Fibroblast of skin of right quadriceps (primary cell): Measurements from ENCODE around the gene ITIH4.

Source experiments
- DNase-seq: peaks from one replicate; pipeline ENCODE4 v3.0.0-alpha.2; 2013

Gene ITIH4

DNA sequence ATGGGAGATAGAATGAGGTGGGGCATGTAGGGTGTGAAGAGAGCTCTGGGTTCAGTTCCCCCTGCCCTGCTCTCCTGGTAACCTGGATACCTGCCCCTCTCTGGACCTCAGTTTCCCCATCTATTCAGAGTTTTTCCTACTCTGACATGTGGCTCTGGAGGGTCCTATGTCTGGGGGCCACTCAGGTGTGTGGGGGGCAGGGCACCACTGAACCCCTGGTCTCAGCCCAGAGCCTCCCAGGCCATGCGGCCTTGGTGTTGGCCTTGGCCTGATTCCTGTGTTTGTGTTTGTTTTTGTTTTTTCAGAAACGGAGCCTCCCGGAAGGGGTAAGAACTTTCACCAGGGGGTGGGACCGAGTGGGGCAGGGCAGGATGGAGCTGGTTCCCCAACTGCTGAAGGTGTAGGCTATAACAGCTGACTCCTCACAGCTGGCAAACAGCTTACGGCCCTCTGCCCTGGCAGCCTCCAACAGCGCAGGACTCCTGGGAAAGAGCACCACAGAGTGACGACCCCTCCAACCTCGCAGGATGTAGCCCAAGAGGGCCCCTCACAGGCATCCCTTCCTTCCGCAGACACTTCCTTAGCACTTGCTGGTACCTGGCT is 35.1 kb downstream of the ITIH4 start:
- no peak for DNase-seq

DNA sequence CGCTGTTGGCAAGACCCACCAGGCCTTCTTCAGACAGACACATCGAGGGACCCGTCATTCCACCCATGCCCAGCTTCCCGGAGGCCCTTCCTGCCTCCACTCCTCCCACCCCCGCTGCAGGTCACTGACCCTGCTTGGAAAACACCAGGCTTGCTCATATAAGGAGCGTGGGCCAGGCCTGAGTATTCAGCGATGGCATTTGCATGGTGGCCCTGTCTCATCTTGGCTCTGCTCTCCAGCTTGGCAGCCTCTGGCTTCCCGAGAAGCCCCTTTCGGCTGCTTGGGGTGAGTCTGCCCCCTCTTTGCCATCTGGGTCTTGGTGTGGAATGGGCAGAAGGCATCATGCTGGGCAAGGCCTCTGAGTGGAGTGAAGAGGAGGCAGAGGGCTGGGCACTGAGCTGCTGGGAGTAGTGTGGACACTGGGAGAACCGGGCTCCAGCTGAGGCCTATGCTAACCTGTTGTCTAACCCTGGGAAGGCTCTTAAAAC is 35.8 kb downstream of the ITIH4 start, which contains the start of gene ITIH3:
TSS of gene ITIH3 (plus strand) at position 185 of the 488 bp plus-strand sequence. CDS start at position 193, 8 bp downstream.
- DNase-seq, result no peak

DNA sequence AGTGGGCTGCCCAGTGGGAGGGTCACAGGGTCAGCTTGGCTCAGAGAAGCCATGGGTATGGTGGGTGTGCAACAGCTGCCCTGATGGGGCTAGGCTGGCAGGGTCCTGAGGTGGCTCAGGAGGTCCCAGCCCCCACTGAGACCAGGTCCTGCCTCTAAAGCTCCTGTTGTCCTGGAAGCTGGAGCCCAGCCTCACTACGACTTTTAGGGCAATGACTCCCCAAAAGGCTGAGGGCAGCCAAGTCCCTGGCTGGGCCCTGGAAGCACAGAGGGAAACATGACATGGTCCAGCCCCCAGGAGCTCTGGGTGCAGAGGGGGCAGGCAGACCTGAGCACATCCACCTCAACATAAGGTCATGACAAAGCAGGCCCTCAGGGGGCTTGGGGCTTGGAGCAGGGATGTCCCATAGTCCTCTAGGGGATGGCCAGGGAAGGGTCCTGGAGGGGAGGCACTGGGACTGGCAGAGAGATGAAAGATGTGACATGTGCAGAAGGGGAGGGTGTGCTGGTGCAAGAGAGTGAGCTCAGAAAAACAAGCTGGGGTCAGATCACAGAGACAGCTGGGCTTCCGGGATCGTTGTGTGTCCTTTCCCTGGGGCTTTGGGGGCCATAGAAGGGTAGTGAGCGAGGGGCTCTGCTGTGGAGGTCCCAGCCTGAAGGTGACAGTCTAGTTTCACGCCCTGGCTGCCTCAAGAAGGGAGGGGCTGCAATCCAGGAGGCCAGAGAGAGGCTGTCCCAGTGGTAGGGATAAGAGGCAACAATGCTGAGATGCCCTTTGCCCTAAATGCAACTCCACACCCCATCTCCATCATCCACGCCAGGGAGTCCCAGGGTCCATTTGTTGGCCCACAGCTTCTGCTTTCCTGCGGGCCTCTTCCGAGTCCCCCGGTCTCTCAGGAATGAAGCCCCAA is 36.5 kb downstream of the ITIH4 start:
- DNase-seq, result no peak

DNA sequence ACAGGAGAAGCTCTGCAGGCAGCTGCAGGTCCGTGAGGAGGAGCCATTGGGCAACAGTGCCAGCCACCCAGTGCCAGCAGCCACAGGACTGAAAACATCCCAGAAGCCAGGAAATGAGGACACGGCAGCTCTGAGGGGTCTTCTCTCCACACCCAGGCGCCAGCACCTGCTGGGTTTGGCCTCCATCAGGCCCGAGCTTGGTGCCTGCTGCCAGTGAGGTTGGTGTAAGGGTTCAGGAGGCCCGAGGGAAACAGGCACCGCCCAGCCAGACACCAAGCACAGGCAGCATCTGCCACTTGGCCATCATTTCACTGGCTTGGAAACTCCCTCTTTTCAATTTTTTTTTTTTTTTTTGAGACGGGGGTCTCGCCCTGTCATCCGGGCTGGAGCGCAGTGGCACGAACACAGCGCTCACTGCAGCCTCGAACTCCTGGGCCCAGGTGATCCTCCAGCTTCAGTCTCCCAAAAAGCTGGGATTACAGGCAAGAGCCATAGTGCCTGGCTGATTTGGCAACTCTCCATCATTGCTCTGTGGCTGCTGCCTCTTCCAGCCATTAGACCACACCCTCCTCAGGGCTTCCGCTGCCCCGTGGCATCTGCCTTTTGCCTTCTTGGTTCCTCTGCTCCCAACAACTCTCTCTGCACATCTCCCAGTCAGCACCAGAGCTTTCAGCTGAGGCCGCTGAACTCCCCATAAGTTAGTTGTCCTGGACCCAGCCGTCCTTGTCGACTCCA is 37.3 kb downstream of the ITIH4 start:
- no peak for DNase-seq

DNA sequence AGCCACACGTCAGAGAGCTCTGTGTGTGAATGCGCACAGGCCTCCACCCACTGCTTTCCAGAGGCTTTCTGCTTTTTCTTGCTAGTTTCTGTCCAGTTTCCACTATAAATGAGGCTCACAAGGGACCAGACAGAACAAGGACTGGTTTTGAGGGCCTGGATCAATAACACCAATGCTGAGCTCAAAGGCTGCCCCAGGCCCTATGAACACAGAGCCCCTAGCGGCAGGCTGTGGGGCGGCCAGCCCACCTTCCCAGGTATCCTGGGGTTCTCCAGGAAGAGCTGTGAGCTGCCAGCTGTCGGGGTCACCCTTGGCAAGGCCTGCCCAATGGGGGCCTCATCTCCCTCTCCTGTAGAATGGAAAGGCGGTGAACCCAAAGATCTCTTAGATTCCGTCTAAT is 38.1 kb downstream of the ITIH4 start:
- no peak for DNase-seq

DNA sequence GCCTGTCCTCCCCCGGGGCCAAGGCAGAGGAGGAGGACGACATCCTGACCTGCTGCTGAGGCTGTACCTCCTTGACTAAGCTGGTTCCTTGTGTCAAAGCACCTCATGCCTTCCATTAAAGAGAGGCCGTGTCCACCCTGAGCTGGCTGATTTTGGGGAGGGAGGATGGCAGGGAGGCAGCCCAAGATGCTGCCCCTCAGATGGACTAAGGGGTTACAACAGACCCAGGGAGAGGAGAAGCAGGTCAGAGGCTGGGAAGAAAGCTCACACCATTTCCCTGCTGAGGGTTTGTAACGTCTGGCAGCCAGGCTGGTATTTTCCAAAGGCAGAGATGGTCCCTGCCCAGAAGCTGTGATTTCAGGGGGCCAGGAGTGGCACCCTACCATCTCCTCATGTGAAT is 38.5 kb downstream of the ITIH4 start:
- DNase-seq, result no peak

DNA sequence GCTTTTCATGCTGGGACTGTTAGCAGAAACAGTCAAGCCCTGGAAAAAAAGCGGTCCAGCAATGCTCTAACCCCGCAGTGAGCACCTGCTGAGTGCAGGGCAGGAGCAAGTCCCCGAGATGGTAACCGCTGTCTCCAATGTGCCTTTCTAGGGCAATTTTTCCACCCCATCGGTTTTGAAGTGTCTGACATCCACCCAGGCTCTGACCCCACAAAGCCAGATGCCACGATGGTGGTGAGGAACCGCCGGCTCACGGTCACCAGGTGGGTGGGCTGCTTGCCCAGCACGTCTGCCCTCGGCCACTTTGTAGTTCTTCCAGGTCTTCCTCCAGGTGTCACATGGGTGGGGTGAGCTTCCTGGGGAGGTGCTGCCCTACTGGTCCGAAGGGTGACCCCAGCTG is 39.1 kb downstream of the ITIH4 start:
- DNase-seq, result no peak

DNA sequence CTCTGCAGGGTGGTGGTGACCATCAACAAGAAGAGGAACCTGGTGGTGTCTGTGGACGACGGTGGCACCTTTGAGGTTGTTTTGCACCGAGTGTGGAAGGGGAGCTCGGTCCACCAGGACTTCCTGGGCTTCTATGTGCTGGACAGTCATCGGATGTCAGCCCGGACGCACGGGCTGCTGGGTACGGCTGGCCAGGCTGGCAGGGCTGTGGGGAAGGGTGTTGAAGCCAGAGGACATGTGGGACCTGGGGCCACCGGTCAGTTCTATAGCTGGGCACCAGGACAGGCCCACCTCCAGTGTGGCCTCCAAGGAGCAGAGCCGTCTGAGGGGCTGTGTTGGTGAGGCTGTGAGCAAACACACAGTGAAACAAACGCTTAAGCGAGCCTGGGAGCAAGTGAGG is 39.7 kb downstream of the ITIH4 start:
- no peak for DNase-seq

DNA sequence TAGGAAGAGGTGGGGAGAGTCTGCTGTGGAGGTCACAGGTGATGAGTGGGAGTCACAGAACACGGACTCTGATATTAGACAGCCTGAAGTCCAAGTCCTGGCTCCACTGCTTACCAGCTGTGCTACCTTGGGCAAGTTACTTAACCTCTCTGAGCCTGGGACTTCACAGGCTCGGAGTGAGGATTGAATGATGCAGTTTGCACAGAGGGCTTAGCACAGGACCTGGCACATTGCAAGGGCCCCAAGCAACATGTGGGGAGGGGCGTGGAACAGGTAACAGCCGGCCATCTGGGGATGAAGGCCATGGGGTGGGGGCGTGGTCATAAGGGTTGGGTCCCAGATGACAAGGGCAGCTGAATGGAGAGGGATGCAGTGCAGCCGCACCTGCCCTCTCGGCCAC is 40.1 kb downstream of the ITIH4 start:
- no peak for DNase-seq

DNA sequence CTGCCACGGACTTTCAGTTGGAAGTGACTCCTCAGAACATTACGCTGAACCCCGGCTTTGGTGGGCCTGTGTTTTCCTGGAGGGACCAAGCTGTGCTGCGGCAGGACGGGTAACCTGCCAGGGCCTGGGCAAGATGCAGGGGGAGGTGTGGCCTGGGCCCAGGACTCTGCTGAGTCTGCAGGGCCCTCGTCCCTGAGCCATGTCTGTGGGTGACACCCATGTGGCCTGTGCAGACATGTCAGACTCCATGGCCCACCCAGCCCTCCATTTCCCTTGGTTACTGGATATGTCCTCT is 40.8 kb downstream of the ITIH4 start:
- no peak for DNase-seq

DNA sequence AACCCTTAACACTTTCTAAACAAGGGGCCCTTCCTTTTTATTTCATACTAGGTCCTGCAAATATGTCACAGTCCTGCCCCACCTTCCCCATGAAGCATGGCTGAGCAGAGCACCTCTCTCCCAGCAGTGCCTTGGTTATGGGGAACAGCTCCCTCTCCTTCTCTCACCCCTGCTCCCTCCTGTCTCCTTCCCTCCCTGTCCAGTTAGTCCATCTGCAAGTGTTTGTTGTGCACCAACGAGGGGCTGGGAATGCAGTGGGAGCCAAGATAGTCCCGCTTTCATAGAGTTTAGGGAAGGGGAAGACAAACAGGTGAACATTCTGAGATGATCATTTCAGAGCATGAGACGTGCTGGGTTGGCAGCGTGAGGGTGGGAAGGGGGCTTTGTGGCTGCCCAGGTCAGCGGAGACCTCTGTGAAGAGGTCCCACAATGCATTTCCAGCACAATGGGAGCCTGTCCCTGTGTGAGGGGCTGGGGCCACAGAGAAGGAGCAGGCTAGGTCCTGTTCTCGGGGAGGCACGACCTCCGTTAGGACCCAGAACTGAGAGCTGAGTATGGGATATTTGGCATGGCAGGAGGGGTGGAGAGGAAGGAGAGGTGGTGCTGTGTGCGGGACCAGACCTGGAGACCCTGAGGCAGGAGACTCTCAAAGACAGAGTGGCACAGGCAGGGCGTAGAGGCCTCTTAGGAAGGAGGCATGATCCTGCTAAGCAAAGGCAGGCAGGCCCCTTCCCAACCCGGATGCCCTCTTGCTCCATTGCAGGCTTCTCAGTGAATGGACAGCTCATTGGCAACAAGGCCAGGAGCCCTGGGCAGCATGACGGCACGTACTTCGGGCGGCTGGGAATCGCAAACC is 41.4 kb downstream of the ITIH4 start:
- no peak for DNase-seq

DNA sequence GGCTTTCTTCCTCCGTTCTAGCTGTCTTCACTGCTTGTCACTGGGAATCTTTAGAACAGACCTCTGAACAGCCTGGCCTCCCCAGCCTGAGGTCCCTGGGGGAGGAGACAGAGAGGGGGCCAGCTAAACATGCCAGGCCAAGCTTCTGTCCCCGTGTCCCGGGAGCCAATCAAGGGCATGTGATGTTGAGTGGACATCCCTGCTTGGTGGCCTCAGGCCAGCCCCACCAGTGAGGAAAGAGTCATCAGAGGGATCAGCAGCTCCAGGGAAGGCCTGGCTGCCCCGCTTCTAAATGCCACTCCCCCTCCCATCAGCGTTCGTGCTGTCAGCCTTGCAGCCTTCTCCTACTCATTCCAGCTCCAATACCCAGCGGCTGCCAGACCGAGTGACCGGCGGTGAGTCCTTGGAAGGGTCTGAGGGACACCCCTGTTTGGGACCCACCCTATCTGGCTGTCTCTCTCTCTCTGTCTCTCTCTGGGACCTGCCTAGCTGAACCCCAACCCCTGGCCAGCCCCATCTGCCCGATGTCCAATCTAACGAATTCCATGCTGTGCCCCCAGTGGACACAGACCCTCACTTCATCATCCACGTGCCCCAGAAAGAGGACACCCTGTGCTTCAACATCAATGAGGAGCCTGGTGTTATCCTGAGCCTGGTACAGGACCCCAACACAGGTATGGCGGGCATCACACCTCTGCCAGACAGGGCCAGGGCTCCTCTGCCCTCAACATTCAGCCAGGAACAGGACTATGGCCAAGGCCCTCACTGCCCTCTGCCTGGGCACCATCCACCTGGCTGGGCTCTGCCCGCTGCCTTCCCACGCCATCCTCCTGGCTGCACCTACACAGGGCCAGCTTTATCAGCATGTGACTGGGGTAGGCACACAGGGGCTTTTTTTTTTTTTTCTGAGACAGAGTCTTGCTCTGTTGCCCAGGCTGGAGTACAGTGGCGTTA is 42.5 kb downstream of the ITIH4 start:
- DNase-seq, result no peak

DNA sequence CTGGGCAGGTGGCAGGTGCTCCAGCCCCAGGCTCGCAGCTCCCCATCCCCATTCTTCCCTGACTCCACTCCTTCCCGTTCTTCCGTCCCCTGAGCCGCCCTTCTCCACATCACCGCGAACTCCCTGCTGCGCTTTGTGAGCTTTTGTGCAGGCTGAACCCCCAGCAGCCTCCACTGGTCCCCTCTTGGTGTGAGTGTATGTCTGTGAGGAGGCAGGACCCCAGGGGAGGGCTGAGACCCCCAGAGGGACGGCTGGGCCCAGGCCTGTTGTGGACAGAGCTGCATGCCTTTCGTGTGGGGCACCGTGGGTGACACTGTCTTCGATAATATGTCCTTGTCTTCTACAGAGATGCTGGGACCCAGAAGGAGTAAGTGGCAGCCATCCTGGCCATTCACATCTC is 43.2 kb downstream of the ITIH4 start:
- DNase-seq, result no peak

DNA sequence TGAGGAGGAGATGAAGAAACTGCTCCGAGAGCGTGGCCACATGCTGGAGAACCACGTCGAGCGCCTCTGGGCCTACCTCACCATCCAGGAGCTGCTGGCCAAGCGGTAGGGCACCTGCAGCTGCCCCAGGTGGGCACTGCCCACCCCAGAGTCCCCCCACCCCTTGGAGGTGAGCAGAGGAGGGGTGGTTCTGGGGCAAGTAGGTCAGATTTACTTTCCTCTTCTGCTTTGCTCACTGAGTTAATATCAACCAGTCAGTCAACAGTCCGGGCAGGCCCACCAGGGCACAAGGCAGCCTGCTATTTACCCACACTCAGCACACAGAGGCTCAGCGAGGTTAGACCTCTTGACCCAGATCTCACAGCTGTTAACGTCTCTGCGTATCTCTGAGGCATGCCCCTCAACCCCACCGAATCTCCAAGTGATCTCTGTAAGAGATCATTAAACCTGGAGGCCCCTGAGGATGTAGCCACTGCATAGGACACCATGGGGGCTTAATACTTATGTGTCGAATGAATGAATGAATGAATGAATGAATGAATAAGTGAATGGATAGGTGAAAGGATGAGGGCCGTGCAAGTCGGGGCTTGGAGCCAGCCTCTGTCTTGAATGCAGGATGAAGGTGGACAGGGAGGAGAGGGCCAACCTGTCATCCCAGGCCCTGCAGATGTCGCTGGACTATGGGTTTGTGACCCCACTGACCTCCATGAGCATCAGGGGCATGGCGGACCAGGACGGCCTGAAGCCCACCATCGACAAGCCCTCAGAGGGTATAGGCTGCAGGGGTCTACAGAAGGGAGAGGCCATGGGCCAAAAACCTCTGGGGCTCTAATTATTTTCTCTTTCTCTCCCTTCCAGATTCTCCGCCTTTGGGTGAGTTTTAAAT is 43.9 kb downstream of the ITIH4 start:
- no peak for DNase-seq

DNA sequence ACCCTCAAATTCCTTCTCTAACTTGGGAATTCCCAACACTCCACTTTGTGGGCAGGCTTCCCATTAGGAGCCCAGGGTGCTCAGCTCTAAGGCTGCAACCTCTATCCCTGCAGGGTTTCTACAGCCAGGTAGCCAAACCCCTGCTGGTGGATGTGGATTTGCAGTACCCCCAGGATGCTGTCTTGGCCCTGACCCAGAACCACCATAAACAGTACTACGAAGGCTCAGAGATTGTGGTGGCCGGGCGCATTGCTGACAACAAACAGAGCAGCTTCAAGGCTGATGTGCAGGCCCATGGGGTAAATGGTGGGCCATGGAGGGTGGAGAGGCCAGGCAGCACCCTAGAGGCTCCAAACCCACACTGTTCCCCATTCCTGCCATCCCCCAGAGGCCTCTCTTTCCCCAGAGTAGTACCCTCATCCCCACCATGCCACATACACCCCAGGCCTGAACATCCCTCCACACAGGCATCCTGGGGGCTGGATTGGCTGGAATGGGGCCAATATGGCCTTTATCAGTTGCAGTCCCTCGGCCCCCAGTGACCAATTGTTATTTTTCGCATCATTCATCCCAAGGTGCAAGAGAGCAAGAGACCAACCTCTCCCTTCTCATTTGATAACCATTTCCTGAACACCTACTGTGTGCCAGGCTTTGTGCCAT is 45.4 kb downstream of the ITIH4 start:
- DNase-seq, result no peak

DNA sequence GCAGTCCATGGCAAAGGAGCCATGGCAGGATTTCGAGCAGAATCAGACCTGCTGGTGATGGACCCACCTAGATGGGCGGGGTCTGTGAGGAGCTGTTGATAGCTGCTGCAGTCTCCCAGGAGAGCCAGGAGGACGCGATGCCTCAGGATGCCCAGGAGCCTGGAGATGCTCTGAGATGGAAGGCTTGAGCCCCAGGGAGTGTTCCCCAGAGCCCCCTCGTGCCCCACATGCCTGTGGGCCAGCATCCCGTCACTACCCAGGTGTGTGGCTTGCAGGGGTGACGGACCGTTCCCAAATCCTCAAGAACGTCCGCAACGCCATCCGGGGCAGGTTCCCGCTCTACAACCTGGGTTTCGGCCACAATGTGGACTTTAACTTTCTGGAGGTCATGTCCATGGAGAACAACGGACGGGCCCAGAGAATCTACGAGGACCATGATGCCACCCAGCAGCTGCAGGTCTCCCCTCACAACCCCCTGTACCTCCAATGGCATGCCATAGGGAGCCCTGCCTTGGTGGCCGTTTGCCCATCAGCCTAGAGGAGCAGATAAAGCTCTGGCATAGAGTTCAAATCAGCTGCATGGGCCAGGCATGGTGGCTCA is 46.4 kb downstream of the ITIH4 start:
- no peak for DNase-seq

DNA sequence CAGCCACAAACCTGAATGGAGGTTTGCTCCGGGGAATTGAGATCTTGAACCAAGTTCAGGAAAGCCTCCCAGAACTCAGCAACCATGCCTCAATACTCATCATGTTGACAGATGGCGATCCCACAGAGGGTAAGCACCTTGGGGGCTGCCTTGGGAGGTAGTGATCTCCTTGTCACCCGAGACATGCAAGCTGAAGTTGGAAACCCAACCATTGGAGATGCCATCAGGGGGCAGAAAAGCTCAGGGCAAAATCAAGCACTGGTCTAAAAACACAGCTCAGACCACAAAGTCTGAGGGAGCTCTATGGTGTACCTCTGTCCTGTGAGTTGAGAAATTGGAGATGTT is 47.3 kb downstream of the ITIH4 start:
- no peak for DNase-seq

DNA sequence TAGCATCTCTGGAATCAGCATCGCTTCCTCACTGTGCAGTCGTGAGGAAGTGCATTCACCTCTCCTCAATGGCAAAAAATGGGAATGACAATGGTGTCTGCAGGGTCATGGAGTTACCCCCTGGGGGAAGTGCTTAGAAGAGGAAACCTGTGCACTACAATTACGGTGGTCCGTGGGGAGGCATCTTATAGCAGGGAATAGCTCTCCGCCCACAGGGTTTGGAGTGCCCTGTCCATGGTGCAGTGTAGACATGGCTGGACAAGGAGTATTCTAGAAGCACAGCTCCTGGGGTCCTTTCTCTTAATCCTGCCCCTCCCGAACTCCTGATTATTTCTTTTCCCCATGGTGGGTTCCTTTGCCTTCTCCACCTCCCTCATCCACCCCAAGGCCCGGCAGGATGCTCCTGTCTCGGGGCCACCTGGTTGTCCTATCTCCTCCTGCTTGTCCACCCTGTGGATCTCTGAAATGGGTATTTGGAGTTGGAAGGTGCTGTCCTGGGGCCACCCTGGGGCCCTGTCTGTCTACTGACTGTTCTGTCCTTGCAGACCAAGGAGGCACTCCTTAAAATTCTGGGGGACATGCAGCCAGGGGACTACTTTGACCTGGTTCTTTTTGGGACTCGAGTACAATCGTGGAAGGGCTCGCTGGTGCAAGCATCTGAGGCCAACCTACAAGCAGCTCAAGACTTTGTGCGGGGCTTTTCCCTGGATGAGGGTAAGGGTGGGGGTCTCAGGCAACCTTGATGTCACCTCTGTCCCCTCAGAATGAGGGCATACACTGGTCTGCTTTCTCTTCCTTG is 47.9 kb downstream of the ITIH4 start:
- DNase-seq, result no peak

DNA sequence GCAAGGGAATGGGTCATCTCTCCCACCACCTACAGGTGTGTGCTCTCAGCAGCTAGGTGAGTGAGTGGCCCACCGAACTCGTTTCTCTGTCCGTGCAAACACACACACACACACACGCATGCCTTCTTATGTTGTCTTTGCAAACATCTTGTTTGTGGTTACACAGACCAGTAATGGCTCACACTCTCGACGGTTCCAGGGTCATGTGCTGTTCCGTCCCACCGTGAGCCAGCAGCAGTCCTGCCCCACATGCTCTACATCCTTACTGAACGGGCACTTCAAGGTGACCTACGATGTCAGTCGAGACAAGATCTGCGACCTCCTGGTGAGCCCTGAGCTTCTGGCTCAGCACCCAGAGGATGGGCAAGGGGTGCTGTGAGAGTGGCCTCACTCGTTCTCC is 48.7 kb downstream of the ITIH4 start:
- no peak for DNase-seq
